WTC11 (cell line): ENCODE results near the gene PARVB. TPM values are rescaled to one million over a fixed set of nuclear protein-coding genes. Genes with fewer than 3 reads are reported as not detected.

Experiments
- ATAC-seq: fragments of 200-7000 bp; cut with Tn5 transposase; 2 replicates; pipeline ENCODE4 v1.10.0; 2021; ENCODE audit warnings: mild to moderate bottlenecking, moderate library complexity
- CTCF ChIA-PET: fragments of 300-600 bp; sonication (Branson Sonifier 250); formaldehyde crosslinking; loops from one replicate; lab custom pipeline; 2021; ENCODE audit warnings: antibody characterized with exemption; lab: Charles Lee
- POLR2A ChIA-PET: fragments of 350-600 bp; sonication (Branson Sonifier 250); formaldehyde crosslinking; loops from one replicate; lab custom pipeline; 2021; ENCODE audit warnings: antibody characterized with exemption; lab: Charles Lee
- DNase-seq: peaks from one replicate; pipeline ENCODE4 v3.0.0; 2021; ENCODE audit warnings: low spot score
- H3K27ac Mint-ChIP-seq: 2 replicates; pipeline ENCODE4 v1.8.0; 2021; ENCODE audit warnings: mixed read lengths
- H3K27me3 Mint-ChIP-seq: 2 replicates; pipeline ENCODE4 v1.8.0; 2021; ENCODE audit warnings: low read depth, mild to moderate bottlenecking, moderate library complexity, mixed read lengths
- H3K36me3 Mint-ChIP-seq: 2 replicates; pipeline ENCODE4 v1.8.0; 2021; ENCODE audit warnings: mixed read lengths
- H3K4me1 Mint-ChIP-seq: 2 replicates; pipeline ENCODE4 v1.8.0; 2022; ENCODE audit warnings: mixed read lengths
- H3K4me3 Mint-ChIP-seq: 2 replicates; pipeline ENCODE4 v1.8.0; 2021; ENCODE audit warnings: mild to moderate bottlenecking, moderate library complexity, mixed read lengths
- H3K9me3 Mint-ChIP-seq: 2 replicates; pipeline ENCODE4 v1.8.0; 2021; ENCODE audit warnings: mixed read lengths
- ATF1 ChIP-seq: sonication (generic); formaldehyde crosslinking; IDR thresholded peaks from 2 replicates; pipeline ENCODE4 v1.8.1; 2023; ENCODE audit warnings: mild to moderate bottlenecking, moderate library complexity, missing genetic modification reagents
- IRF2 ChIP-seq: sonication (generic); formaldehyde crosslinking; IDR thresholded peaks from 2 replicates; pipeline ENCODE4 v1.8.0; 2022; ENCODE audit warnings: low read depth, missing genetic modification reagents, borderline replicate concordance
- JAZF1 ChIP-seq: fragments of 250-450 bp; sonication (Bioruptor Pico); IDR thresholded peaks from 2 replicates; pipeline ENCODE4 v1.9.0; 2021; ENCODE audit warnings: moderate library complexity, mild to moderate bottlenecking, inconsistent platforms
- NR3C1 ChIP-seq: sonication (generic); formaldehyde crosslinking; conservative IDR thresholded peaks from 2 replicates; pipeline ENCODE4 v1.8.1; 2023; ENCODE audit warnings: low read depth, mild to moderate bottlenecking, missing genetic modification reagents
- PRRX2 ChIP-seq: fragments of 250-450 bp; sonication (Bioruptor Pico); IDR thresholded peaks from 2 replicates; pipeline ENCODE4 v1.8.0; 2021; ENCODE audit warnings: mild to moderate bottlenecking
- TEAD1 ChIP-seq: sonication (generic); formaldehyde crosslinking; IDR thresholded peaks from 2 replicates; pipeline ENCODE4 v1.8.0; 2022; ENCODE audit warnings: mild to moderate bottlenecking, missing genetic modification reagents
- TEAD4 ChIP-seq: sonication (generic); formaldehyde crosslinking; IDR thresholded peaks from 2 replicates; pipeline ENCODE4 v1.8.0; 2022; ENCODE audit warnings: mild to moderate bottlenecking, missing genetic modification reagents
- ZBTB21 ChIP-seq: sonication (generic); formaldehyde crosslinking; IDR thresholded peaks from 2 replicates; pipeline ENCODE4 v1.8.1; 2023; ENCODE audit warnings: mild to moderate bottlenecking, missing genetic modification reagents, borderline replicate concordance
- ZNF138 ChIP-seq: sonication (generic); formaldehyde crosslinking; conservative IDR thresholded peaks from 2 replicates; pipeline ENCODE4 v1.8.1; 2022; ENCODE audit warnings: mild to moderate bottlenecking, moderate library complexity, missing genetic modification reagents
- ZNF263 ChIP-seq: sonication (generic); formaldehyde crosslinking; IDR thresholded peaks from 2 replicates; pipeline ENCODE4 v1.8.1; 2022; ENCODE audit warnings: low read depth, mild to moderate bottlenecking, moderate library complexity, missing genetic modification reagents
- ZNF423 ChIP-seq: fragments of 250-450 bp; sonication (Bioruptor Pico); IDR thresholded peaks from 2 replicates; pipeline ENCODE4 v2.1.2; 2022; ENCODE audit warnings: mild to moderate bottlenecking, moderate library complexity
- ZNF671 ChIP-seq: fragments of 250-450 bp; sonication (Bioruptor Pico); IDR thresholded peaks from 2 replicates; pipeline ENCODE4 v1.8.0; 2021; ENCODE audit warnings: mild to moderate bottlenecking
- total RNA-seq: library from RNA; stranded (reverse); gene quantifications from 3 replicates; pipeline ENCODE4 v1.2.3, GENCODE V29; 2021
- TF ChIP-seq, protein P1 (sequence below): sonication (generic); formaldehyde crosslinking; IDR thresholded peaks from 2 replicates; pipeline ENCODE4 v1.8.0; 2023; ENCODE audit warnings: missing genetic modification reagents, mild to moderate bottlenecking, borderline replicate concordance
- TF ChIP-seq, protein P2 (sequence below): fragments of 250-450 bp; sonication (Bioruptor Pico); IDR thresholded peaks from 2 replicates; pipeline ENCODE4 v1.9.0; 2021; ENCODE audit warnings: moderate library complexity, mild to moderate bottlenecking, inconsistent platforms, borderline replicate concordance
- TF ChIP-seq, protein P3 (sequence below): sonication (generic); formaldehyde crosslinking; IDR thresholded peaks from 2 replicates; pipeline ENCODE4 v1.8.1; 2022; ENCODE audit warnings: low read depth, mild to moderate bottlenecking, moderate library complexity, missing genetic modification reagents, borderline replicate concordance
- TF ChIP-seq, protein P4 (sequence below): fragments of 250-450 bp; sonication (Bioruptor Pico); IDR thresholded peaks from 2 replicates; pipeline ENCODE4 v1.9.0; 2021; ENCODE audit warnings: mild to moderate bottlenecking
- TF ChIP-seq, protein P5 (sequence below): sonication (generic); formaldehyde crosslinking; IDR thresholded peaks from 2 replicates; pipeline ENCODE4 v1.8.0; 2022; ENCODE audit warnings: mild to moderate bottlenecking, missing genetic modification reagents
- TF ChIP-seq, protein P6 (sequence below): sonication (generic); formaldehyde crosslinking; IDR thresholded peaks from 2 replicates; pipeline ENCODE4 v1.8.0; 2022; ENCODE audit warnings: mild to moderate bottlenecking, missing genetic modification reagents
- TF ChIP-seq, protein P7 (sequence below): sonication (generic); formaldehyde crosslinking; IDR thresholded peaks from 2 replicates; pipeline ENCODE4 v1.8.0; 2022; ENCODE audit warnings: missing genetic modification reagents
- TF ChIP-seq, protein P8 (sequence below): sonication (generic); formaldehyde crosslinking; conservative IDR thresholded peaks from 2 replicates; pipeline ENCODE4 v1.8.1; 2022; ENCODE audit warnings: mild to moderate bottlenecking, missing genetic modification reagents
- TF ChIP-seq, protein P9 (sequence below): sonication (generic); formaldehyde crosslinking; IDR thresholded peaks from 2 replicates; pipeline ENCODE4 v1.8.1; 2022; ENCODE audit warnings: mild to moderate bottlenecking, missing genetic modification reagents, moderate library complexity, borderline replicate concordance

PARVB gene
- total RNA-seq, 1 experiment from 2014 or later = 3.3 TPM

DNA sequence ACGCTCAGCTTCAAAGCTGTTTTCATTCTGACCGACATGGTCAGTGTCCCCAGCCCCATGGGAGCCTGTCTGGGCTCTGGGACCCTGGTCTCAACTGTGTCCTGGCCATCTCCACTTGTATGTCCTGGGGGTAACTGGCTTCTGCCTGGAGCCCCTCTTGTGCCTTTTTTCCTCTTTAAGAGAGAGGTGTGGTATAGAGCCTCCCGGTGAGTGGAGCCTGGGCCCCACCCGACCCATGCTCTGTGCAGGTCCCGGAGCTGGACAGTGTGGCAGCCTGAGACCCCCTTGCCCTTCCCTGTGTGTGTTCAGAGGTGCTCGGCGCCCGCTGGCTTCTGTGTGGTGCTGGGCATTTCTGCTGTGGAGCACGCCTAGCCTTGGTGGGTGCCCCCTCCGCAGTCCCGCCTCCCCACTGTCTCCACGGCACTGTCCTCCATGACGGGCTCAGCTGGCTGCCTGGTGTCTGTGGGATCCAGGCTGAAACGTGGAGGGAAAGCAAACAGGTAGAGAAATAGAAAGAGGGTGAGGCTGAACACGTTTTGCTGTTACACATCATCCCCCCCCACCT lies 74.9 kb downstream of the PARVB start (continued):
- TF ChIP-seq, protein P1, sequence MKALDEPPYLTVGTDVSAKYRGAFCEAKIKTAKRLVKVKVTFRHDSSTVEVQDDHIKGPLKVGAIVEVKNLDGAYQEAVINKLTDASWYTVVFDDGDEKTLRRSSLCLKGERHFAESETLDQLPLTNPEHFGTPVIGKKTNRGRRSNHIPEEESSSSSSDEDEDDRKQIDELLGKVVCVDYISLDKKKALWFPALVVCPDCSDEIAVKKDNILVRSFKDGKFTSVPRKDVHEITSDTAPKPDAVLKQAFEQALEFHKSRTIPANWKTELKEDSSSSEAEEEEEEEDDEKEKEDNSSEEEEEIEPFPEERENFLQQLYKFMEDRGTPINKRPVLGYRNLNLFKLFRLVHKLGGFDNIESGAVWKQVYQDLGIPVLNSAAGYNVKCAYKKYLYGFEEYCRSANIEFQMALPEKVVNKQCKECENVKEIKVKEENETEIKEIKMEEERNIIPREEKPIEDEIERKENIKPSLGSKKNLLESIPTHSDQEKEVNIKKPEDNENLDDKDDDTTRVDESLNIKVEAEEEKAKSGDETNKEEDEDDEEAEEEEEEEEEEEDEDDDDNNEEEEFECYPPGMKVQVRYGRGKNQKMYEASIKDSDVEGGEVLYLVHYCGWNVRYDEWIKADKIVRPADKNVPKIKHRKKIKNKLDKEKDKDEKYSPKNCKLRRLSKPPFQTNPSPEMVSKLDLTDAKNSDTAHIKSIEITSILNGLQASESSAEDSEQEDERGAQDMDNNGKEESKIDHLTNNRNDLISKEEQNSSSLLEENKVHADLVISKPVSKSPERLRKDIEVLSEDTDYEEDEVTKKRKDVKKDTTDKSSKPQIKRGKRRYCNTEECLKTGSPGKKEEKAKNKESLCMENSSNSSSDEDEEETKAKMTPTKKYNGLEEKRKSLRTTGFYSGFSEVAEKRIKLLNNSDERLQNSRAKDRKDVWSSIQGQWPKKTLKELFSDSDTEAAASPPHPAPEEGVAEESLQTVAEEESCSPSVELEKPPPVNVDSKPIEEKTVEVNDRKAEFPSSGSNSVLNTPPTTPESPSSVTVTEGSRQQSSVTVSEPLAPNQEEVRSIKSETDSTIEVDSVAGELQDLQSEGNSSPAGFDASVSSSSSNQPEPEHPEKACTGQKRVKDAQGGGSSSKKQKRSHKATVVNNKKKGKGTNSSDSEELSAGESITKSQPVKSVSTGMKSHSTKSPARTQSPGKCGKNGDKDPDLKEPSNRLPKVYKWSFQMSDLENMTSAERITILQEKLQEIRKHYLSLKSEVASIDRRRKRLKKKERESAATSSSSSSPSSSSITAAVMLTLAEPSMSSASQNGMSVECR (CRISPR knock-in tag) = no peak
- TF ChIP-seq JAZF1 (CRISPR knock-in tag) (no peak), ATF1 (CRISPR knock-in tag) (no peak), ZNF671 (CRISPR knock-in tag) (no peak), ZBTB21 (CRISPR knock-in tag) (no peak)
- TF ChIP-seq, protein P2, sequence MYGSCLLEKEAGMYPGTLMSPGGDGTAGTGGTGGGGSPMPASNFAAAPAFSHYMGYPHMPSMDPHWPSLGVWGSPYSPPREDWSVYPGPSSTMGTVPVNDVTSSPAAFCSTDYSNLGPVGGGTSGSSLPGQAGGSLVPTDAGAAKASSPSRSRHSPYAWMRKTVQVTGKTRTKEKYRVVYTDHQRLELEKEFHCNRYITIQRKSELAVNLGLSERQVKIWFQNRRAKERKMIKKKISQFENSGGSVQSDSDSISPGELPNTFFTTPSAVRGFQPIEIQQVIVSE (CRISPR knock-in tag) = no peak
- TF ChIP-seq, protein P3, sequence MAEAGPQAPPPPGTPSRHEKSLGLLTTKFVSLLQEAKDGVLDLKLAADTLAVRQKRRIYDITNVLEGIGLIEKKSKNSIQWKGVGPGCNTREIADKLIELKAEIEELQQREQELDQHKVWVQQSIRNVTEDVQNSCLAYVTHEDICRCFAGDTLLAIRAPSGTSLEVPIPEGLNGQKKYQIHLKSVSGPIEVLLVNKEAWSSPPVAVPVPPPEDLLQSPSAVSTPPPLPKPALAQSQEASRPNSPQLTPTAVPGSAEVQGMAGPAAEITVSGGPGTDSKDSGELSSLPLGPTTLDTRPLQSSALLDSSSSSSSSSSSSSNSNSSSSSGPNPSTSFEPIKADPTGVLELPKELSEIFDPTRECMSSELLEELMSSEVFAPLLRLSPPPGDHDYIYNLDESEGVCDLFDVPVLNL = no peak
- TF ChIP-seq, protein P4, sequence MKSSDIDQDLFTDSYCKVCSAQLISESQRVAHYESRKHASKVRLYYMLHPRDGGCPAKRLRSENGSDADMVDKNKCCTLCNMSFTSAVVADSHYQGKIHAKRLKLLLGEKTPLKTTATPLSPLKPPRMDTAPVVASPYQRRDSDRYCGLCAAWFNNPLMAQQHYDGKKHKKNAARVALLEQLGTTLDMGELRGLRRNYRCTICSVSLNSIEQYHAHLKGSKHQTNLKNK (CRISPR knock-in tag) = no peak
- TF ChIP-seq, protein P5, sequence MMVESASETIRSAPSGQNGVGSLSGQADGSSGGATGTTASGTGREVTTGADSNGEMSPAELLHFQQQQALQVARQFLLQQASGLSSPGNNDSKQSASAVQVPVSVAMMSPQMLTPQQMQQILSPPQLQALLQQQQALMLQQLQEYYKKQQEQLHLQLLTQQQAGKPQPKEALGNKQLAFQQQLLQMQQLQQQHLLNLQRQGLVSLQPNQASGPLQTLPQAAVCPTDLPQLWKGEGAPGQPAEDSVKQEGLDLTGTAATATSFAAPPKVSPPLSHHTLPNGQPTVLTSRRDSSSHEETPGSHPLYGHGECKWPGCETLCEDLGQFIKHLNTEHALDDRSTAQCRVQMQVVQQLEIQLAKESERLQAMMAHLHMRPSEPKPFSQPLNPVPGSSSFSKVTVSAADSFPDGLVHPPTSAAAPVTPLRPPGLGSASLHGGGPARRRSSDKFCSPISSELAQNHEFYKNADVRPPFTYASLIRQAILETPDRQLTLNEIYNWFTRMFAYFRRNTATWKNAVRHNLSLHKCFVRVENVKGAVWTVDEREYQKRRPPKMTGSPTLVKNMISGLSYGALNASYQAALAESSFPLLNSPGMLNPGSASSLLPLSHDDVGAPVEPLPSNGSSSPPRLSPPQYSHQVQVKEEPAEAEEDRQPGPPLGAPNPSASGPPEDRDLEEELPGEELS = no peak

DNA sequence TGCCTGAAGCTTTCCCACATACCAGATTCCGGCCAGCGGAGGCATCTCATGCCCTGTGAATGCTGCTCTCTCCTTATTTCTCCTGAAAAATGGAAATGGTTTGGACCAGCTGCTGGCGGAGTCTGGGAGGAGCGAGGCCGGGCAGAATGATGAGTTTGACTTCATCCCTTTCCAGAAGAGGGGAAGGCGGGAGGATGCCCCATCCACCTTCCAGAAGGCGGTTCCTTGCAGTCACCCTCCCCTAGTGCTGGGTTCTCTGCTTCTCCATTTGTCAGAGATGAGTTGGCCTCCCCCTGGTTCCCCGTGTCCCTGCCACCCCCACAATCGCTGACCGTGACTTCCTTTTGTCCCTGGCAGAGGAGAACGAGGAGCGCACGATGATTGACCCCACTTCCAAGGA lies 75.6 kb downstream of the PARVB start:
- Mint-ChIP-seq H3K9me3 (peaks cover 9% of the 10 kb centered on the region), H3K27ac (no peak overlapping the region), H3K4me3 (no peak overlapping the region), H3K36me3 (peaks cover 12% of the 10 kb centered on the region), H3K27me3 (no peaks in the 10 kb centered on the region), H3K4me1 (peaks cover 3% of the 10 kb centered on the region)
- DNase-seq = no peak
- POLR2A ChIA-PET = no interaction called here
- ATAC-seq = no peak
- CTCF ChIA-PET = interaction anchor here (0.6 to 1.7 kb wide), 2 partner anchors 14 to 92 kb away, joined by 5 to 9 read pairs; no protein-coding TSS in a partner anchor
- TF ChIP-seq, protein P6, sequence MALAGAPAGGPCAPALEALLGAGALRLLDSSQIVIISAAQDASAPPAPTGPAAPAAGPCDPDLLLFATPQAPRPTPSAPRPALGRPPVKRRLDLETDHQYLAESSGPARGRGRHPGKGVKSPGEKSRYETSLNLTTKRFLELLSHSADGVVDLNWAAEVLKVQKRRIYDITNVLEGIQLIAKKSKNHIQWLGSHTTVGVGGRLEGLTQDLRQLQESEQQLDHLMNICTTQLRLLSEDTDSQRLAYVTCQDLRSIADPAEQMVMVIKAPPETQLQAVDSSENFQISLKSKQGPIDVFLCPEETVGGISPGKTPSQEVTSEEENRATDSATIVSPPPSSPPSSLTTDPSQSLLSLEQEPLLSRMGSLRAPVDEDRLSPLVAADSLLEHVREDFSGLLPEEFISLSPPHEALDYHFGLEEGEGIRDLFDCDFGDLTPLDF (CRISPR knock-in tag) = no peak
- TF ChIP-seq ZNF138 (CRISPR knock-in tag) (no peak), IRF2 (CRISPR knock-in tag) (no peak), ZNF263 (no peak), ZNF423 (CRISPR knock-in tag) (no peak), PRRX2 (CRISPR knock-in tag) (no peak), NR3C1 (CRISPR knock-in tag) (no peak), TEAD1 (CRISPR knock-in tag) (no peak), TEAD4 (CRISPR knock-in tag) (no peak), ATF1 (CRISPR knock-in tag) (no peak)
- TF ChIP-seq, protein P7, sequence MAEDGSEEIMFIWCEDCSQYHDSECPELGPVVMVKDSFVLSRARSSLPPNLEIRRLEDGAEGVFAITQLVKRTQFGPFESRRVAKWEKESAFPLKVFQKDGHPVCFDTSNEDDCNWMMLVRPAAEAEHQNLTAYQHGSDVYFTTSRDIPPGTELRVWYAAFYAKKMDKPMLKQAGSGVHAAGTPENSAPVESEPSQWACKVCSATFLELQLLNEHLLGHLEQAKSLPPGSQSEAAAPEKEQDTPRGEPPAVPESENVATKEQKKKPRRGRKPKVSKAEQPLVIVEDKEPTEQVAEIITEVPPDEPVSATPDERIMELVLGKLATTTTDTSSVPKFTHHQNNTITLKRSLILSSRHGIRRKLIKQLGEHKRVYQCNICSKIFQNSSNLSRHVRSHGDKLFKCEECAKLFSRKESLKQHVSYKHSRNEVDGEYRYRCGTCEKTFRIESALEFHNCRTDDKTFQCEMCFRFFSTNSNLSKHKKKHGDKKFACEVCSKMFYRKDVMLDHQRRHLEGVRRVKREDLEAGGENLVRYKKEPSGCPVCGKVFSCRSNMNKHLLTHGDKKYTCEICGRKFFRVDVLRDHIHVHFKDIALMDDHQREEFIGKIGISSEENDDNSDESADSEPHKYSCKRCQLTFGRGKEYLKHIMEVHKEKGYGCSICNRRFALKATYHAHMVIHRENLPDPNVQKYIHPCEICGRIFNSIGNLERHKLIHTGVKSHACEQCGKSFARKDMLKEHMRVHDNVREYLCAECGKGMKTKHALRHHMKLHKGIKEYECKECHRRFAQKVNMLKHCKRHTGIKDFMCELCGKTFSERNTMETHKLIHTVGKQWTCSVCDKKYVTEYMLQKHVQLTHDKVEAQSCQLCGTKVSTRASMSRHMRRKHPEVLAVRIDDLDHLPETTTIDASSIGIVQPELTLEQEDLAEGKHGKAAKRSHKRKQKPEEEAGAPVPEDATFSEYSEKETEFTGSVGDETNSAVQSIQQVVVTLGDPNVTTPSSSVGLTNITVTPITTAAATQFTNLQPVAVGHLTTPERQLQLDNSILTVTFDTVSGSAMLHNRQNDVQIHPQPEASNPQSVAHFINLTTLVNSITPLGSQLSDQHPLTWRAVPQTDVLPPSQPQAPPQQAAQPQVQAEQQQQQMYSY (CRISPR knock-in tag) = no peak
- TF ChIP-seq, protein P8, sequence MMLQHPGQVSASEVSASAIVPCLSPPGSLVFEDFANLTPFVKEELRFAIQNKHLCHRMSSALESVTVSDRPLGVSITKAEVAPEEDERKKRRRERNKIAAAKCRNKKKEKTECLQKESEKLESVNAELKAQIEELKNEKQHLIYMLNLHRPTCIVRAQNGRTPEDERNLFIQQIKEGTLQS (CRISPR knock-in tag) = no peak
- TF ChIP-seq, protein P9, sequence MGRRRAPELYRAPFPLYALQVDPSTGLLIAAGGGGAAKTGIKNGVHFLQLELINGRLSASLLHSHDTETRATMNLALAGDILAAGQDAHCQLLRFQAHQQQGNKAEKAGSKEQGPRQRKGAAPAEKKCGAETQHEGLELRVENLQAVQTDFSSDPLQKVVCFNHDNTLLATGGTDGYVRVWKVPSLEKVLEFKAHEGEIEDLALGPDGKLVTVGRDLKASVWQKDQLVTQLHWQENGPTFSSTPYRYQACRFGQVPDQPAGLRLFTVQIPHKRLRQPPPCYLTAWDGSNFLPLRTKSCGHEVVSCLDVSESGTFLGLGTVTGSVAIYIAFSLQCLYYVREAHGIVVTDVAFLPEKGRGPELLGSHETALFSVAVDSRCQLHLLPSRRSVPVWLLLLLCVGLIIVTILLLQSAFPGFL (CRISPR knock-in tag) = no peak
